ENCODE results near the gene HIVEP3.

GRCh38 chr1:41609166-41609883 lies 309.4 kb downstream of the HIVEP3 start:
- no peak for TF ChIP-seq CTCF (IDR thresholded peaks at IDR 0.05)
- TF ChIP-seq POLR2A (IDR thresholded peaks at IDR 0.05), result no peak

All from esophagus squamous epithelium (tissue), 4 donors.